K562 (cell line): ENCODE measurements around the gene RNF32. TPM values are rescaled to one million over a fixed set of nuclear protein-coding genes. Genes with fewer than 3 reads are reported as not detected.

Source experiments
- ARHGAP35 ChIP-seq: fragments of 450-650 bp; IDR thresholded peaks from 2 replicates; pipeline ENCODE4 v1.6.1; 2018; ENCODE audit not compliant: partially characterized antibody
- C11orf30 ChIP-seq: fragments of 450-650 bp; IDR thresholded peaks from 2 replicates; pipeline ENCODE4 v1.6.1; 2016; ENCODE audit warnings: low read depth, mild to moderate bottlenecking
- E2F6 ChIP-seq, 2 experiments: IDR thresholded peaks; 2 replicates each; pipeline ENCODE4 v1.6.1; 2011; ENCODE audit warnings: borderline replicate concordance in 1 of 2, control low read depth in 1 of 2, low read depth in 1 of 2, low read length in 1 of 2, mild to moderate bottlenecking in 1 of 2, mixed read lengths in 1 of 2, moderate library complexity in 1 of 2; ENCODE audit not compliant: insufficient read depth in 1 of 2, insufficient read length in 1 of 2, poor library complexity in 1 of 2, severe bottlenecking in 1 of 2; ENCODE audit errors: extremely low read depth in 1 of 2
- KDM4B ChIP-seq, 2 experiments: fragments of 450-650 bp in 1 of 2; sonication (generic) in 1 of 2; IDR thresholded peaks; 2 replicates each; pipeline ENCODE4 v1.6.1; 2016 to 2017; ENCODE audit warnings: borderline replicate concordance in 2 of 2, antibody characterized with exemption in 1 of 2, low read depth in 1 of 2, mild to moderate bottlenecking in 1 of 2
- MAFG ChIP-seq: fragments of 450-650 bp; conservative IDR thresholded peaks from 2 replicates; pipeline ENCODE4 v1.6.1; 2016; ENCODE audit warnings: missing genetic modification characterization, missing compliant biosample characterization
- MAFK ChIP-seq: IDR thresholded peaks from 2 replicates; pipeline ENCODE4 v1.6.1; 2011; ENCODE audit warnings: low read length, improper control_type of control experiment
- MCM2 ChIP-seq: fragments of 450-650 bp; IDR thresholded peaks from 2 replicates; pipeline ENCODE4 v1.6.1; 2017; ENCODE audit warnings: low read depth, mild to moderate bottlenecking
- NFE2 ChIP-seq: IDR thresholded peaks from 2 replicates; pipeline ENCODE4 v1.6.1; 2014; ENCODE audit warnings: antibody characterized with exemption, low read depth
- NKRF ChIP-seq: fragments of 450-650 bp; IDR thresholded peaks from 2 replicates; pipeline ENCODE4 v1.6.1; 2016; ENCODE audit warnings: borderline replicate concordance
- SIN3A ChIP-seq, 2 experiments: fragments of 150-350 bp in 1 of 2; IDR thresholded peaks; 2 replicates each; pipeline ENCODE4 v1.6.1; 2011 to 2016; ENCODE audit warnings: borderline replicate concordance in 2 of 2, low read depth in 2 of 2, low read length in 2 of 2, mild to moderate bottlenecking in 2 of 2, moderate library complexity in 2 of 2; ENCODE audit not compliant: control insufficient read depth in 1 of 2
- ZSCAN29 ChIP-seq: fragments of 450-650 bp; IDR thresholded peaks from 2 replicates; pipeline ENCODE4 v1.6.1; 2017
- polyA plus RNA-seq, 8 experiments: library from polyadenylated mRNA; depleted of rRNA in 4 of 8; stranded (reverse) in 5 of 8; unstranded in 3 of 8; fragments of >200 nt; fragmentation: Nextera tagmentation in 2 of 8; fragmentation: Illumina TruSeq in 1 of 8; extraction: Ambion mirVana in 2 of 8; extraction: Trizol in 1 of 8; gene quantifications; 2 replicates each; pipeline versions ENCODE4 v1.2.1 to v1.2.3, GENCODE V29; 2011 to 2014; ENCODE audit warnings: inconsistent platforms in 1 of 8, missing spikeins in 1 of 8
- total RNA-seq, 7 experiments: library from RNA; depleted of rRNA in 6 of 7; stranded (reverse); fragments of >200 nt in 6 of 7; fragmentation: Illumina TruSeq in 2 of 7; extraction: Trizol in 2 of 7; gene quantifications; 2 replicates each; pipeline versions ENCODE4 v1.2.1 to v1.2.3, GENCODE V29; 2011 to 2021; ENCODE audit warnings: low replicate concordance in 1 of 7

Gene RNF32
- total and polyA plus RNA-seq, 9 of the 15 experiments (the other 6 are each of a cell fraction or from before 2014, with no cell fraction given), result 2.6 to 7.0 (median 4.6) TPM

GRCh38 chr7:156677374-156678054 lies 36.9 kb downstream of the RNF32 start (continued):
- TF ChIP-seq NKRF (no peak), KDM4B (IDR thresholded peaks at IDR 0.05; ENCODE audit: borderline replicate concordance in 2 of 2, low read depth in 1 of 2) (no peak), MCM2 (no peak), NFE2 (0 out of 2 replicates have a peak, but pooled peaks have one; percentile 21), C11orf30 (peak; percentile 50), ZSCAN29 (no peak), SIN3A (IDR thresholded peaks at IDR 0.05; ENCODE audit: borderline replicate concordance in 2 of 2, control insufficient read depth in 1 of 2, low read depth in 2 of 2, low read length in 2 of 2) (no peak), MAFK (0 out of 2 replicates have a peak, but pooled peaks have one; percentile 6), ARHGAP35 (no peak), E2F6 (IDR thresholded peaks at IDR 0.05; ENCODE audit: borderline replicate concordance in 1 of 2, extremely low read depth in 1 of 2, insufficient read depth in 1 of 2, insufficient read length in 1 of 2, low read depth in 1 of 2, low read length in 1 of 2, poor library complexity in 1 of 2, severe bottlenecking in 1 of 2) (no peak), MAFG (tag) (peak; percentile 61)
